ENCODE data around the gene DBH. TPM values are rescaled to one million over a fixed set of nuclear protein-coding genes. Genes with fewer than 3 reads are reported as not detected.

Gene DBH
- polyA plus RNA-seq, 1 donor, result 0.66 TPM

DNA sequence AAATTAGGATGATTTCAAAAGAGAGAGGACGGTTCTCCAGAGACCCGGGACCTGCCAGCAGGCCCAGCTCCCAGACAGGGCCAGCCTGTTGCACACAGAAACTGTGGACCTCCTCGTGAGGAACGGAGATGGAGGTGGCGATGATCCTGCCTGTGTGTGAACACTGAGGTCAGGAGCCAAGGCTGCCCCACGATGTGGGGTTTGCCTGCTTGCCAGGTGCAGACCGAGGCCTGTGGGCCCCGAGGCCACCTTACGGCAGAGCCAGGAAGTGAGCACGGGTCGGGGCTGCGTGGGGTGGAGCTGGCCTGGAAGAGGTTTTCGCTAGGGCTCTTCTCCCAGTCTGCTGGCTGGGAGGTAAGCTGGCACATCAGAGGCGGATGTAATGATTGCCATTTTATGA lies 31.3 kb upstream of the DBH start:
- peaks cover 1% of the 10 kb centered on the region for H3K9me3 ChIP-seq (ENCODE audit: control insufficient read depth, low read depth, low read length)
- H3K27ac ChIP-seq (ENCODE audit: low read length), result no peak overlapping the region
- no peaks in the 10 kb centered on the region for H3K4me1 ChIP-seq (ENCODE audit: control insufficient read depth, insufficient read depth, low read length)
- H3K4me3 ChIP-seq (ENCODE audit: low read length), result no peak overlapping the region
- no CpG with 5 or more reads among the region's 14 CpGs for WGBS (ENCODE audit: insufficient coverage, low lambda C conversion rate)
- peaks cover 46% of the 10 kb centered on the region for H3K27me3 ChIP-seq (ENCODE audit: control insufficient read depth, insufficient read depth, low read length)
- no peak for DNase-seq
- H3K36me3 ChIP-seq (ENCODE audit: control insufficient read depth, insufficient read depth, low read length), result no peaks in the 10 kb centered on the region

GRCh38 chr9:133605446-133605845 lies 30.7 kb upstream of the DBH start:
- Histone ChIP-seq H3K27me3 (ENCODE audit: control insufficient read depth, insufficient read depth, low read length) (peaks cover 49% of the 10 kb centered on the region), H3K4me1 (ENCODE audit: control insufficient read depth, insufficient read depth, low read length) (no peaks in the 10 kb centered on the region), H3K4me3 (ENCODE audit: low read length) (no peak overlapping the region), H3K36me3 (ENCODE audit: control insufficient read depth, insufficient read depth, low read length) (no peaks in the 10 kb centered on the region), H3K27ac (ENCODE audit: low read length) (no peak overlapping the region), H3K9me3 (ENCODE audit: control insufficient read depth, low read depth, low read length) (no peaks in the 10 kb centered on the region)
- no CpG with 5 or more reads among the region's 17 CpGs for WGBS (ENCODE audit: insufficient coverage, low lambda C conversion rate)
- DNase-seq, result no peak

DNA sequence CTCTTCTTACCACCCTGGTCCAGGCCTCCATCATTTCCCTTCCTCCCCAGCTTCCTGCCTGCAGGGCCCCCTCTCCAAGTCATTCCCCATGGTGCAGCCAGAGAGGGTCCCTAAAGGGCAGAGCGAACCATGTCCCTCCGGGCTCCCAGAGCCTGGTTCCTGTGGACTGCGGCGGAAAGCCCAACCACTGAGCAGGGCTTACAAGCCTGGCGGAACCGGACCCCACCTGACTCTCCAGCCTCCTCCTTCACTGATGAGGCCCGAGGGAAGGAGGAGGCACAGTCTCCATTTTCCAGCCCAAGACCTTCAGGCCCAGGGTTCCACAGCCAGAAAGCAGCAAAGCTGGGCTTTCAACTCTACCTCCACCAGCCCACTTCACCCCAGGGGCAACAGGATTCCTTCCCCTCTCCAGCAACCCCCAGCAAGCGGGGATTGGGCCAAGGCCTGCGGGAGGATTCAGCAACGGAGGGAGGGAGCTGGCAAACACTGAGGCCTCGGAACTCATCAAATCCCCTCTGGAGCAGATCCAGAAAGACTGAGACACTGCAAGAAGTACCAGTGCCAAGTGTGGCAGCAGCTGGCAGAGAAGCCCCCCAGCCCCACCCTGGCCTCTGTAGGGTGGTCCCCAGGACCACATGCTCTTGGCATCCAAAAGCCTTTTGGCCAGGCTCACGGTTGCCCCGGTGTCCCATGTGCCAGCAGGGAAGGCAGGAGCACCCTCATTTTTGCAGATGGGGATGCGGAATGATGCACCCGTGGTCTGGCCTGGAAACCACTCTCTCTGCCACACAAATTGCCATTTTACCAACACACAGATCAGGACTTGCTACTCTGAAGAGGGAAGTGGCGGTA lies 30.1 kb upstream of the DBH start:
- no CpG with 5 or more reads among the region's 16 CpGs for WGBS (ENCODE audit: insufficient coverage, low lambda C conversion rate)
- Histone ChIP-seq H3K36me3 (ENCODE audit: control insufficient read depth, insufficient read depth, low read length) (no peaks in the 10 kb centered on the region), H3K27ac (ENCODE audit: low read length) (no peak overlapping the region), H3K27me3 (ENCODE audit: control insufficient read depth, insufficient read depth, low read length) (peaks cover 55% of the 10 kb centered on the region), H3K4me1 (ENCODE audit: control insufficient read depth, insufficient read depth, low read length) (no peaks in the 10 kb centered on the region), H3K9me3 (ENCODE audit: control insufficient read depth, low read depth, low read length) (no peaks in the 10 kb centered on the region), H3K4me3 (ENCODE audit: low read length) (no peak overlapping the region)
- DNase-seq, result no peak

GRCh38 chr9:133606708-133607025 lies 29.5 kb upstream of the DBH start:
- Histone ChIP-seq H3K36me3 (ENCODE audit: control insufficient read depth, insufficient read depth, low read length) (no peaks in the 10 kb centered on the region), H3K4me1 (ENCODE audit: control insufficient read depth, insufficient read depth, low read length) (no peaks in the 10 kb centered on the region), H3K27me3 (ENCODE audit: control insufficient read depth, insufficient read depth, low read length) (peaks cover 60% of the 10 kb centered on the region), H3K4me3 (ENCODE audit: low read length) (no peak overlapping the region), H3K27ac (ENCODE audit: low read length) (no peak overlapping the region), H3K9me3 (ENCODE audit: control insufficient read depth, low read depth, low read length) (no peaks in the 10 kb centered on the region)
- WGBS (ENCODE audit: insufficient coverage, low lambda C conversion rate), result no CpG with 5 or more reads among the region's 8 CpGs
- no peak for DNase-seq

DNA sequence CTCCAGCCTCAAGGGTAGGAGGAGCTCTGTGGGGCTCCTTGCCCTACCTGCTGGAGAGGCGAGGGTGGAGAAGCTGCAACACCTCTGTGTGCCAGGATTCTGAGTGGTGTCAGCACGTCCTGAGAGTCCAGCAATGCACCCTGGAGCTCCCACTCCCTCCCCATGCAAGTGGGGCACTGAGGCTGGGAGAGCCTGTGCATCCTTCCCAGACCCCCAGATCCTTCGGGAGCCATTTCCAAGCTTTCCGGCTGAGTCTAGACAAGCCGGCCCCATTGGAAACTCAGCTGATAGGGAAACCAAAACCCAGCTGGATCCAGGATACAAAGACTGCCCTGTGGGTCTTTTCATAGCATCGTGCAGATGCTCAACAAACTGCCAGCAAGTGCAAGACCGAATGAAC lies 28.8 kb upstream of the DBH start:
- no peaks in the 10 kb centered on the region for H3K36me3 ChIP-seq (ENCODE audit: control insufficient read depth, insufficient read depth, low read length)
- H3K27me3 ChIP-seq (ENCODE audit: control insufficient read depth, insufficient read depth, low read length), result peaks cover 62% of the 10 kb centered on the region
- H3K27ac ChIP-seq (ENCODE audit: low read length), result no peak overlapping the region
- no peak for DNase-seq
- WGBS (ENCODE audit: insufficient coverage, low lambda C conversion rate), result no CpG with 5 or more reads among the region's 7 CpGs
- H3K4me1 ChIP-seq (ENCODE audit: control insufficient read depth, insufficient read depth, low read length), result no peaks in the 10 kb centered on the region
- no peak overlapping the region for H3K4me3 ChIP-seq (ENCODE audit: low read length)
- H3K9me3 ChIP-seq (ENCODE audit: control insufficient read depth, low read depth, low read length), result no peaks in the 10 kb centered on the region

GRCh38 chr9:133607976-133608375 lies 28.2 kb upstream of the DBH start:
- Histone ChIP-seq H3K36me3 (ENCODE audit: control insufficient read depth, insufficient read depth, low read length) (no peaks in the 10 kb centered on the region), H3K4me1 (ENCODE audit: control insufficient read depth, insufficient read depth, low read length) (no peaks in the 10 kb centered on the region), H3K27ac (ENCODE audit: low read length) (no peak overlapping the region), H3K9me3 (ENCODE audit: control insufficient read depth, low read depth, low read length) (no peaks in the 10 kb centered on the region), H3K27me3 (ENCODE audit: control insufficient read depth, insufficient read depth, low read length) (peaks cover 66% of the 10 kb centered on the region), H3K4me3 (ENCODE audit: low read length) (no peak overlapping the region)
- no CpG with 5 or more reads among the region's 8 CpGs for WGBS (ENCODE audit: insufficient coverage, low lambda C conversion rate)
- DNase-seq, result no peak

DNA sequence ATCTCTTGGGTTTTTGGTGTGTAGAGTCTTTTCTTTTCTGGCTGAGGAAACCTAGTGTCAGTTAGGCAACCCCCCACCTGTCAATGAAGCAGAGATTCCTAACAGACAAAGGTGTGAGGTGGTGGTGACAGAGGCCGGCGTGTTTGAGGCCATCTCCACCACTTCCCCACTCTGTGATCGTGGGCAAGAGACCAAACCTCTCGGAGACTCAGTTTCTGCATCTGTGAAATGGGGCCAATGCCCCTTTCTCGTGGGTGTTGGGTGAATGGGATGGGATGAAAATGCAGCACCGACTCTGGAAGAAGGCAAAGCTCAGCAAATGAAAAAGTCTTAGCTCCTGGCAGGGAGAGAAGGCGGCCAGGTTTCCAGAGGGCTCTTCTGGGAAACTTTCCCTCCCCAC lies 27.8 kb upstream of the DBH start:
- H3K27me3 ChIP-seq (ENCODE audit: control insufficient read depth, insufficient read depth, low read length), result peaks cover 62% of the 10 kb centered on the region
- H3K27ac ChIP-seq (ENCODE audit: low read length), result no peak overlapping the region
- H3K4me3 ChIP-seq (ENCODE audit: low read length), result no peak overlapping the region
- no peaks in the 10 kb centered on the region for H3K36me3 ChIP-seq (ENCODE audit: control insufficient read depth, insufficient read depth, low read length)
- no CpG with 5 or more reads among the region's 7 CpGs for WGBS (ENCODE audit: insufficient coverage, low lambda C conversion rate)
- H3K4me1 ChIP-seq (ENCODE audit: control insufficient read depth, insufficient read depth, low read length), result no peaks in the 10 kb centered on the region
- H3K9me3 ChIP-seq (ENCODE audit: control insufficient read depth, low read depth, low read length), result no peaks in the 10 kb centered on the region
- DNase-seq, result no peak

DNA sequence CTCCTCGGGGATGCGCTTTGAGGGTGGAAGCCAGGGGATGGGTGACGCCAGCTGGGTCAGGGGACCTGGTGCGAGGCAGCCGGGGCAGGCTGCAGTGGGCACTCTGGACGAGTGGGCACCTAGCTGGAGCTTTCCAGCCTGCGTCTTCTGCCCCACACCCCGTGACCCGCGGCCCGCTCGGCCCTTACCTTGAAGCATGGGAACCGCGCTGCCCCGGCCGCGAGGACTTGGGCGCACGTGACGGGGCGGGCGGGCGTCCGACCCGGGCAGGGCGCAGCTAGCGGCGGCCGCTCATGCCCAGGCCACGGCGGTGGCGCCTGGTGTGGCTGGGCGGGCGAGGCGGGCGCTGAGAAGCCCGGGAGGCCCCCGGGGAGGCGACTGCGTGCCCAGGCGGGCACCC lies 27.3 kb upstream of the DBH start:
- Histone ChIP-seq H3K36me3 (ENCODE audit: control insufficient read depth, insufficient read depth, low read length) (no peaks in the 10 kb centered on the region), H3K9me3 (ENCODE audit: control insufficient read depth, low read depth, low read length) (no peaks in the 10 kb centered on the region), H3K27ac (ENCODE audit: low read length) (no peak overlapping the region), H3K4me1 (ENCODE audit: control insufficient read depth, insufficient read depth, low read length) (no peaks in the 10 kb centered on the region), H3K4me3 (ENCODE audit: low read length) (no peak overlapping the region), H3K27me3 (ENCODE audit: control insufficient read depth, insufficient read depth, low read length) (peaks cover 62% of the 10 kb centered on the region)
- WGBS (ENCODE audit: insufficient coverage, low lambda C conversion rate), result no CpG with 5 or more reads among the region's 41 CpGs
- DNase-seq, result no peak

DNA sequence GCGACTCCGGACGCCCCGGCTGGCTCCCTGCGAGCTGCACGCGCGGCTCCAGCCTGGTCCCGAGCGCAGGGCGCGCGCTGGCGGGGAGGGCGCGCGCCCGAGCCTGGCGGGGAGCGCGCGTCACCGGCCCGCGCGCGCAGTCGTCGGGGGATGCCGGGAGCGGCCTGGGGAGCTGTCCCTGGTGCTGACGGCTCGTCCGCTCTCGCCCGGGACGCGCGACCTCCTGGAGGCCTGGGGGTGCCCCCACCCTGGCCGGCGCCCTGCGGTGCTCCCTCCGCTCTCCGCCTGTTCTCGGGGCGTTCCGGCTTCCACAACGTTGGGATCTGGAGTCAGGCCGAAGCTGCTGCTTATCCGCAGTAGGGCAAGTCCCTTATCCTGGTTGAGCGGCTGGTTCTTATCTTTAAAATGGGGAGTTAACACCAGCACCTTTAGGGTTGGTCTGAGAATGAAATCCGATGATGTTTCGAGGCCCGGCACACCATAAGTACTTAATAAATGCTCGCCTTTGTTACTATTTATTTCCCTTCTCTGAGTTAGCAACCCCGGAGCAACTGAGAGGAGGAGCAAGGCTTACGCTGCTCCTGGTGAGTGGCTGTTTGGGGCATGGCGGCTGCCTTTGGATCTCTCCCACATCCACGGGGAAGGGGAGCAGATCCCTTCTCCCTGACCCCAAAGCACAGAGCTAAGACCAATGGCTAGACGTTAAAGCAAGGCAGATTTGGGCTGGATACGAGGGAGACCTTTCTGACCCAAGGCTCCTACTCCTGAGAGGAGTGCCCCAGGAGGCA lies 26.7 kb upstream of the DBH start, which contains the start of gene FAM163B:
Gene FAM163B, minus strand, starts transcription at position 79 of the 788 bp plus-strand sequence. CDS start 29,166 bp downstream, outside the sequence.
- Histone ChIP-seq H3K9me3 (ENCODE audit: control insufficient read depth, low read depth, low read length) (no peaks in the 10 kb centered on the region), H3K4me3 (ENCODE audit: low read length) (no peak within 1 kb of the TSS), H3K27ac (ENCODE audit: low read length) (no peak within 1 kb of the TSS), H3K4me1 (ENCODE audit: control insufficient read depth, insufficient read depth, low read length) (no peaks in the 10 kb centered on the region), H3K36me3 (ENCODE audit: control insufficient read depth, insufficient read depth, low read length) (no peaks in the 10 kb centered on the region), H3K27me3 (ENCODE audit: control insufficient read depth, insufficient read depth, low read length) (peaks cover 64% of the 10 kb centered on the region)
- no CpG with 5 or more reads among the region's 61 CpGs for WGBS (ENCODE audit: insufficient coverage, low lambda C conversion rate)
- peak; percentile 27 to 51 for DNase-seq

DNA sequence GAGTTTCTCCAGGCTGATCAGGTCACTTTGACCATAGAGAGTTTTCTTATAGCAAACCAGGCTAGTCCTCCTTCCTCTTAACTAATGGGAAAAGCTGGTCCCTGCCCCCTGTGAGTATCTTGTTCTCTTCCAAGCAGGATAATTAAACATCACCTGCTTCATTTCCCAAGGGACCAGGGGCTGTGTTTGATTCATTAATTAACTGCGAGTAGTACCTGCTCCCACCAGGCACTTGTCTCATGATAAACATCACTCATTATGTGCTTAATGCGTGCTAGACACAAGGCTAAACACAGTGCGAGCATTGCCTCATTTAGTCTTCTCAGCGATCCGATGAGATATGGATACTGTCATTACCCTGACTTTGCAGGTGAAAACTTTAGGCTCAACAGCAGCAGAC lies 25.3 kb upstream of the DBH start:
- no peaks in the 10 kb centered on the region for H3K36me3 ChIP-seq (ENCODE audit: control insufficient read depth, insufficient read depth, low read length)
- no peaks in the 10 kb centered on the region for H3K9me3 ChIP-seq (ENCODE audit: control insufficient read depth, low read depth, low read length)
- no peak overlapping the region for H3K4me3 ChIP-seq (ENCODE audit: low read length)
- H3K4me1 ChIP-seq (ENCODE audit: control insufficient read depth, insufficient read depth, low read length), result no peaks in the 10 kb centered on the region
- DNase-seq, result no peak
- H3K27ac ChIP-seq (ENCODE audit: low read length), result no peak overlapping the region
- WGBS (ENCODE audit: insufficient coverage, low lambda C conversion rate), result 66% methylated on average over 3 of the region's 5 CpGs
- H3K27me3 ChIP-seq (ENCODE audit: control insufficient read depth, insufficient read depth, low read length), result peaks cover 70% of the 10 kb centered on the region
